ENCODE measurements around the gene NFX1. TPM values are rescaled to one million over a fixed set of nuclear protein-coding genes. Genes with fewer than 3 reads are reported as not detected.
"Not testable (repeated sequence)": the region's sequence is repeated elsewhere in the genome, so short reads cannot be mapped to it uniquely, and the experiment has no call there.

Gene NFX1
- total RNA-seq, 1 experiment from 2014 or later: 40.0 TPM

- POLR2A ChIA-PET (ENCODE audit: low non-redundant PET): no interaction called here
Measured at GRCh38 chr9:33393581-33393980, 103.3 kb downstream of the NFX1 start.

GRCh38 chr9:33393986-33394385, 103.7 kb downstream of the NFX1 start:
- intact Hi-C loops (cut with micrococcal nuclease; ENCODE audit: unreplicated experiment); H3K27ac ChIP-seq (ENCODE audit: low read depth, low read length, poor library complexity, severe bottlenecking); H3K4me1 ChIP-seq (ENCODE audit: insufficient read depth, low read length, poor library complexity, severe bottlenecking); CTCF ChIA-PET; POLR2A ChIA-PET (ENCODE audit: low non-redundant PET); H3K4me3 ChIP-seq (ENCODE audit: low read depth, low read length, poor library complexity, severe bottlenecking); DNase-seq (ENCODE audit: low spot score); H3K9me3 ChIP-seq (ENCODE audit: low read depth, low read length, poor library complexity, severe bottlenecking); H3K36me3 ChIP-seq (ENCODE audit: insufficient read depth, low read length, poor library complexity, severe bottlenecking); H3K27me3 ChIP-seq (replicated peaks; ENCODE audit: insufficient read depth, low read depth, low read length, poor library complexity); BruUV-seq (replicated peaks): not testable (repeated sequence)

More at GRCh38 chr9:33393581-33393980, 103.3 kb downstream of the NFX1 start:
- Histone ChIP-seq H3K9me3 (ENCODE audit: low read depth, low read length, poor library complexity, severe bottlenecking) (no peaks in the 10 kb centered on the region), H3K4me3 (ENCODE audit: low read depth, low read length, poor library complexity, severe bottlenecking) (no peak overlapping the region), H3K27ac (ENCODE audit: low read depth, low read length, poor library complexity, severe bottlenecking) (no peak overlapping the region), H3K36me3 (ENCODE audit: insufficient read depth, low read length, poor library complexity, severe bottlenecking) (no peaks in the 10 kb centered on the region), H3K4me1 (ENCODE audit: insufficient read depth, low read length, poor library complexity, severe bottlenecking) (no peaks in the 10 kb centered on the region), H3K27me3 (replicated peaks; ENCODE audit: insufficient read depth, low read depth, low read length, poor library complexity) (no peaks in the 10 kb centered on the region)
- no peak for DNase-seq (ENCODE audit: low spot score)
- intact Hi-C loops (cut with micrococcal nuclease; ENCODE audit: unreplicated experiment): no loop called here
- CTCF ChIA-PET: no interaction called here
- TF ChIP-seq EZH2 (IDR thresholded peaks at IDR 0.05; ENCODE audit: borderline replicate concordance, low read depth, low read length, poor library complexity, severe bottlenecking) (no peak), CTCF (conservative IDR thresholded peaks at IDR 0.05; ENCODE audit: low read depth, low read length) (no peak)
- no TSS peak for BruUV-seq (replicated peaks)

GRCh38 chr9:33395159-33395879, 105.0 kb downstream of the NFX1 start:
- H3K9me3 ChIP-seq (ENCODE audit: low read depth, low read length, poor library complexity, severe bottlenecking); BruUV-seq (replicated peaks); intact Hi-C loops (cut with micrococcal nuclease; ENCODE audit: unreplicated experiment); H3K36me3 ChIP-seq (ENCODE audit: insufficient read depth, low read length, poor library complexity, severe bottlenecking); H3K4me1 ChIP-seq (ENCODE audit: insufficient read depth, low read length, poor library complexity, severe bottlenecking); H3K27me3 ChIP-seq (replicated peaks; ENCODE audit: insufficient read depth, low read depth, low read length, poor library complexity); DNase-seq (ENCODE audit: low spot score); H3K27ac ChIP-seq (ENCODE audit: low read depth, low read length, poor library complexity, severe bottlenecking); POLR2A ChIA-PET (ENCODE audit: low non-redundant PET); H3K4me3 ChIP-seq (ENCODE audit: low read depth, low read length, poor library complexity, severe bottlenecking): not testable (repeated sequence)
- CTCF ChIA-PET: interaction anchor here (0.6 kb wide), 1 partner anchor 17 kb away, joined by 5 read pairs; no protein-coding TSS in a partner anchor

GRCh38 chr9:33397801-33398200, 107.5 kb downstream of the NFX1 start:
- H3K4me3 ChIP-seq (ENCODE audit: low read depth, low read length, poor library complexity, severe bottlenecking); H3K9me3 ChIP-seq (ENCODE audit: low read depth, low read length, poor library complexity, severe bottlenecking); POLR2A ChIA-PET (ENCODE audit: low non-redundant PET); CTCF ChIA-PET; DNase-seq (ENCODE audit: low spot score); H3K27ac ChIP-seq (ENCODE audit: low read depth, low read length, poor library complexity, severe bottlenecking); BruUV-seq (replicated peaks); H3K27me3 ChIP-seq (replicated peaks; ENCODE audit: insufficient read depth, low read depth, low read length, poor library complexity); H3K36me3 ChIP-seq (ENCODE audit: insufficient read depth, low read length, poor library complexity, severe bottlenecking); intact Hi-C loops (cut with micrococcal nuclease; ENCODE audit: unreplicated experiment); H3K4me1 ChIP-seq (ENCODE audit: insufficient read depth, low read length, poor library complexity, severe bottlenecking): not testable (repeated sequence)

- BruUV-seq (replicated peaks); intact Hi-C loops (cut with micrococcal nuclease; ENCODE audit: unreplicated experiment): not testable (repeated sequence)
Measured at GRCh38 chr9:33399047-33399446, 108.7 kb downstream of the NFX1 start.

GRCh38 chr9:33401809-33402208, 111.5 kb downstream of the NFX1 start:
- BruUV-seq (replicated peaks); intact Hi-C loops (cut with micrococcal nuclease; ENCODE audit: unreplicated experiment); H3K36me3 ChIP-seq (ENCODE audit: insufficient read depth, low read length, poor library complexity, severe bottlenecking); DNase-seq (ENCODE audit: low spot score); H3K27ac ChIP-seq (ENCODE audit: low read depth, low read length, poor library complexity, severe bottlenecking); POLR2A ChIA-PET (ENCODE audit: low non-redundant PET); H3K27me3 ChIP-seq (replicated peaks; ENCODE audit: insufficient read depth, low read depth, low read length, poor library complexity); H3K4me3 ChIP-seq (ENCODE audit: low read depth, low read length, poor library complexity, severe bottlenecking); H3K4me1 ChIP-seq (ENCODE audit: insufficient read depth, low read length, poor library complexity, severe bottlenecking); H3K9me3 ChIP-seq (ENCODE audit: low read depth, low read length, poor library complexity, severe bottlenecking); CTCF ChIA-PET: not testable (repeated sequence)

More at GRCh38 chr9:33399047-33399446, 108.7 kb downstream of the NFX1 start:
- H3K4me3 ChIP-seq (ENCODE audit: low read depth, low read length, poor library complexity, severe bottlenecking); DNase-seq (ENCODE audit: low spot score); POLR2A ChIA-PET (ENCODE audit: low non-redundant PET); H3K27me3 ChIP-seq (replicated peaks; ENCODE audit: insufficient read depth, low read depth, low read length, poor library complexity); H3K27ac ChIP-seq (ENCODE audit: low read depth, low read length, poor library complexity, severe bottlenecking); H3K4me1 ChIP-seq (ENCODE audit: insufficient read depth, low read length, poor library complexity, severe bottlenecking); H3K9me3 ChIP-seq (ENCODE audit: low read depth, low read length, poor library complexity, severe bottlenecking); H3K36me3 ChIP-seq (ENCODE audit: insufficient read depth, low read length, poor library complexity, severe bottlenecking): not testable (repeated sequence)
- CTCF ChIA-PET: interaction anchor here (0.7 kb wide), 1 partner anchor 9 kb away, joined by 7 read pairs; no protein-coding TSS in a partner anchor

GRCh38 chr9:33402371-33402770, 112.1 kb downstream of the NFX1 start, which contains the start of gene AQP7:
Gene AQP7, minus strand, starts transcription at chr9:33402568. Its CDS starts 1,306 bp downstream, at chr9:33401262.
- CTCF ChIA-PET: interaction anchor here (1.6 kb wide), 1 partner anchor 13 kb away, joined by 3 read pairs; no protein-coding TSS in a partner anchor
- H3K4me1 ChIP-seq (ENCODE audit: insufficient read depth, low read length, poor library complexity, severe bottlenecking); H3K4me3 ChIP-seq (ENCODE audit: low read depth, low read length, poor library complexity, severe bottlenecking); H3K27me3 ChIP-seq (replicated peaks; ENCODE audit: insufficient read depth, low read depth, low read length, poor library complexity); H3K36me3 ChIP-seq (ENCODE audit: insufficient read depth, low read length, poor library complexity, severe bottlenecking); DNase-seq (ENCODE audit: low spot score); BruUV-seq (replicated peaks); POLR2A ChIA-PET (ENCODE audit: low non-redundant PET); H3K27ac ChIP-seq (ENCODE audit: low read depth, low read length, poor library complexity, severe bottlenecking); intact Hi-C loops (cut with micrococcal nuclease; ENCODE audit: unreplicated experiment); H3K9me3 ChIP-seq (ENCODE audit: low read depth, low read length, poor library complexity, severe bottlenecking): not testable (repeated sequence)
